Testis (tissue), 3 donors: ENCODE results near the gene ENAH. TPM values are rescaled to one million over a fixed set of nuclear protein-coding genes. Genes with fewer than 3 reads are reported as not detected.

Source experiments
- DNase-seq: peaks from one replicate; pipeline ENCODE4 v3.0.0-alpha.2; 2019
- H3K27ac ChIP-seq, 2 donors: fragments of 200-600 bp; sonication (generic); one replicate each; pipeline ENCODE4 v1.5.1; 2019
- H3K27me3 ChIP-seq: fragments of 200-600 bp; sonication (generic); one replicate; pipeline ENCODE4 v1.5.1; 2019
- H3K36me3 ChIP-seq: fragments of 200-600 bp; sonication (generic); one replicate; pipeline ENCODE4 v1.5.1; 2017; ENCODE audit warnings: low read depth; ENCODE audit errors: missing control alignments
- H3K4me1 ChIP-seq: fragments of 200-600 bp; sonication (generic); one replicate; pipeline ENCODE4 v1.5.1; 2019
- H3K4me3 ChIP-seq, 2 donors: fragments of 200-600 bp; sonication (generic); one replicate each; pipeline ENCODE4 v1.5.1; 2017 to 2019
- H3K9me3 ChIP-seq: fragments of 200-600 bp; sonication (generic); one replicate; pipeline ENCODE4 v1.5.1; 2017
- POLR2A ChIP-seq: fragments of 450-650 bp; IDR thresholded peaks from one replicate; pipeline ENCODE4 v1.6.1; 2017; ENCODE audit warnings: antibody characterized with exemption, mild to moderate bottlenecking, moderate library complexity
- WGBS, 2 donors: methylation state at CpG; one replicate each; pipeline ENCODE4 v1.1.5; 2018; 5-methylcytosine and 5-hydroxymethylcytosine counted together
- intact Hi-C: fragments of 100-400 bp; cut with DNase I; formaldehyde crosslinking; loops from one replicate; pipeline ENCODE4 v1.15.1; 2023; ENCODE audit warnings: low total_unique reads
- polyA plus RNA-seq: library from polyadenylated mRNA; stranded (reverse); fragments of 350-450 nt; fragmentation: Illumina TruSeq; extraction: RNeasy Lipid Tissue Mini Kit (QIAGEN cat#74804); gene quantifications from one replicate; pipeline ENCODE4 v1.2.3, GENCODE V29; 2014; ENCODE audit warnings: low read depth, low replicate concordance; ENCODE audit not compliant: insufficient read depth
- total RNA-seq, 2 donors: library from RNA; depleted of rRNA; stranded (reverse); fragments of >200 nt; gene quantifications; one replicate each; pipeline ENCODE4 v1.2.3, GENCODE V29; 2016
- TF ChIP-seq, protein P1 (sequence below), 3 experiments: fragments of 450-650 bp in 2 of 3; fragments of 200-600 bp in 1 of 3; sonication (generic) in 1 of 3; IDR thresholded peaks; one replicate each; pipeline ENCODE4 v1.5.1; 2016 to 2019; ENCODE audit warnings: antibody characterized with exemption in 3 of 3, mild to moderate bottlenecking in 2 of 3, moderate library complexity in 1 of 3

The ENAH gene
- total and polyA plus RNA-seq, 3 donors from 2014 or later = 84.3 to 132 (median 122) TPM

DNA sequence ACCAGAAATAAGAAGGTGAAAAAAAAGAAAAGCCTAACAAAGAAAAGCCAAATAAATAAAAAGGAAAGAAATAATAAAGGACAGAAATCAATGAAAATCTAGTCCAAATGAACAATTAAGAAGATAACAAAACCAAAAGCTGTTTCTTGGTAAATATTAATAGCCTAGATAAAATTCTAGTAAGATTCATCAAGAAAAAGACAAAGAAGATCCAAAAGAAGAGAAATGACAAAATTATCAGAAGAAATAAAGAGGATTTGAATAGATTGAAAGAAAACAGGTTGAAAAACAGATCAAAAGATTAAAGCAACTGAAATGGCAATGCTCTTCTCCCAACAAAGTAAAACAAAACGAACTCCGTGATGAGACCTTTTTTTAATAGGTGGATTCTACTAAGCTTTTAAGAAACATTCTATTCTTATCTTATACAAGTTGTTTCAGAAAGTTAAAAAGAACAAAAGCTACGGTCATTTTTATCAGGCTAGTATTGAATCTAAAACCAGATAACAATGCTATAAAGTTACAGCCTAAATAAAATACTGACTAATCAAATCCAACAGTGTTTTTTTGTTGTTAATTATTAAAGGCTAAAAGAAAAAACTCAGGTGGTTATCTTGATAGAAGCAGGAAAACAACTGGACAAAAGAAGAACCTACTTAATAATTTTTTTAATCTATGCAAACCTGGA lies 50.9 kb downstream of the ENAH start:
- 29 to 52% methylated on average over 3 of the region's 3 CpGs for WGBS, 2 donors
- Histone ChIP-seq H3K4me3 (no peak overlapping the region), H3K36me3 (no peaks in the 10 kb centered on the region), H3K27ac (peak overlapping the region in 1 of 2 donors; percentile 37), H3K4me1 (peaks cover 7% of the 10 kb centered on the region), H3K9me3 (no peaks in the 10 kb centered on the region), H3K27me3 (no peaks in the 10 kb centered on the region)
- DNase-seq = no peak
- intact Hi-C loops = no loop called here
- TF ChIP-seq, protein P1, sequence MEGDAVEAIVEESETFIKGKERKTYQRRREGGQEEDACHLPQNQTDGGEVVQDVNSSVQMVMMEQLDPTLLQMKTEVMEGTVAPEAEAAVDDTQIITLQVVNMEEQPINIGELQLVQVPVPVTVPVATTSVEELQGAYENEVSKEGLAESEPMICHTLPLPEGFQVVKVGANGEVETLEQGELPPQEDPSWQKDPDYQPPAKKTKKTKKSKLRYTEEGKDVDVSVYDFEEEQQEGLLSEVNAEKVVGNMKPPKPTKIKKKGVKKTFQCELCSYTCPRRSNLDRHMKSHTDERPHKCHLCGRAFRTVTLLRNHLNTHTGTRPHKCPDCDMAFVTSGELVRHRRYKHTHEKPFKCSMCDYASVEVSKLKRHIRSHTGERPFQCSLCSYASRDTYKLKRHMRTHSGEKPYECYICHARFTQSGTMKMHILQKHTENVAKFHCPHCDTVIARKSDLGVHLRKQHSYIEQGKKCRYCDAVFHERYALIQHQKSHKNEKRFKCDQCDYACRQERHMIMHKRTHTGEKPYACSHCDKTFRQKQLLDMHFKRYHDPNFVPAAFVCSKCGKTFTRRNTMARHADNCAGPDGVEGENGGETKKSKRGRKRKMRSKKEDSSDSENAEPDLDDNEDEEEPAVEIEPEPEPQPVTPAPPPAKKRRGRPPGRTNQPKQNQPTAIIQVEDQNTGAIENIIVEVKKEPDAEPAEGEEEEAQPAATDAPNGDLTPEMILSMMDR (IDR thresholded peaks at IDR 0.05) = no peak
- TF ChIP-seq POLR2A = no peak

DNA sequence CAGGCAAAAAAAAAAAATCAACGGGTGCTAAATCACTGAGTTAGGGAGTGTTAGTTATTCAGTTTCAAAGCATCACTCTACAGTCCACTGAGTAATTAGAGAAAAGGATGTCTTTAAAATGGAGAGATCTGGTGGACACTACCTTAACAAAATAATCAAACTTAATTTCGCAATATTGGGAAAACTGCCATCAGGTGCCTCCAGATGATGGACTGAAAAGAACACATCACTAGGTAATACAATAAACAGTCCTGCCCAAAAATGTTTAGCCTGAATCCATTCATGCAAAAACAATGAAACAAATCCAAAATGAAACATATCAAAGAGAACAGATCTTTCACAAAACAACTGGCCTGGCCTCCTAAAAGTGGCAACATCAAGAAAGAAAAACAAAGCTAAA lies 54.1 kb downstream of the ENAH start:
- Histone ChIP-seq H3K36me3 (no peaks in the 10 kb centered on the region), H3K9me3 (no peaks in the 10 kb centered on the region), H3K27ac (no peak overlapping the region), H3K4me1 (peaks cover under 1% of the 10 kb centered on the region), H3K27me3 (no peaks in the 10 kb centered on the region), H3K4me3 (no peak overlapping the region)
- intact Hi-C loops = no loop called here
- WGBS, 2 donors = 76 to 79% methylated on average over 2 of the region's 2 CpGs
- DNase-seq = no peak
- TF ChIP-seq, protein P1 (IDR thresholded peaks at IDR 0.05) = no peak
- TF ChIP-seq POLR2A = no peak

DNA sequence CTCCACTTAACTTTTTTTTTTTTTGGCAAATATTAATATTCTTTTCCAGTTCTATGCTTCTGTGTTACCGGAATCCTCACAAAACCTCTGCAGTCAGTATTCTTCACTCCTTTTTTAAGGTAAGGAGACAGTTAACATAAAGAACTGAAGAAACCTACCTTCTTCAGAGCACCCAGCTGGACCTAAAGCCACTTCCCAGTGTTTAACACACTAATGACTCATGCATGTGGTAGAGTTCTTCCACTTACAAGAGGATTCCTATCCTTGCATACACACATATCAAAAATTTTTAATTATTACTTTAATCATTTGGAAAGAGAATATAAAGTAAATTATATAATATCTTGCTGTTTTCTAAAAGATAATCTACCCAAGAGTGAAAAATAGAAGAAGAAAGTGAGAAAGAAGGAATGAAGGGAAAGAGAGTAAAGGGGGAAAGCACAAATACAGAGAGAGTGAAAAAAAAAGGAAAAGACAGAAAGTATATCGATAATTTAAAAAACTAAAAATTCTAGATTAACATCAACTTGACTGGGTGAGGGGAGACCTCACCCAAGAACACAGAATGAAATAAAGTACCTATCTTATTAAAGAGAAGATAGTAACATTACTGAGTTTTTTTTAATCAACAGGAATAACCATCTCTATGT lies 54.9 kb downstream of the ENAH start:
- H3K4me3 ChIP-seq = no peak overlapping the region
- WGBS, 2 donors = 91 to 93% methylated on average over 2 of the region's 2 CpGs

DNA sequence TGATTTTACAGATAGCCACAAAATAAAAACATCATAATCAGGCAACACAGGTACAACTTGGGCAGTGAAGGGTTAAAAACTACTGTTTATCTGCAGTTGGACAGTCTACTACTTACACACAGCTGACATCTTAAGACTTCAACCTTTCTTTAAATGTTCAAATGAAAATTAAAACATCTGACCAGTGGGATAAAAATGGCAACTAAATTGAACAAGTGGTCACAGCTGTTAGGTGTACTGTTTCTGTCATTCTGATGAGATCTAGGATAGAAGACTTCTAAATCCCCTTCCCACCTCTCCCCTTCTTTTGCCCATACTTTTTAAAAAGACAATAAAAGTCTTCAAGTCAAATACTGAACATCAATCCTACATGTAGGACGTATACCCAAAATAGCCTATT lies 56.2 kb downstream of the ENAH start:
- peaks cover 8% of the 10 kb centered on the region for H3K4me1 ChIP-seq

More for the DNA sequence above, 54.9 kb downstream of the ENAH start:
- TF ChIP-seq POLR2A = no peak
- TF ChIP-seq, protein P1 (IDR thresholded peaks at IDR 0.05) = no peak
- no peaks in the 10 kb centered on the region for H3K36me3 ChIP-seq
- intact Hi-C loops = no loop called here
- H3K9me3 ChIP-seq = no peaks in the 10 kb centered on the region
- H3K4me1 ChIP-seq = peaks cover 4% of the 10 kb centered on the region
- no peak overlapping the region for H3K27ac ChIP-seq
- no peak for DNase-seq
- H3K27me3 ChIP-seq = no peaks in the 10 kb centered on the region

More for the DNA sequence above, 56.2 kb downstream of the ENAH start:
- TF ChIP-seq POLR2A = no peak
- TF ChIP-seq, protein P1 (IDR thresholded peaks at IDR 0.05) = no peak
- no peak for DNase-seq
- Histone ChIP-seq H3K9me3 (no peaks in the 10 kb centered on the region), H3K27ac (peak overlapping the region in 1 of 2 donors; percentile 5), H3K27me3 (no peaks in the 10 kb centered on the region), H3K4me3 (no peak overlapping the region), H3K36me3 (no peaks in the 10 kb centered on the region)
- intact Hi-C loops = no loop called here
- 94 to 95% methylated on average over 1 of the region's 1 CpG for WGBS, 2 donors
